ENCODE measurements around the gene MCHR1.

MCHR1 gene

GRCh38 chr22:40660730-40661129 is 18.6 kb upstream of the MCHR1 start:
- no peak for TF ChIP-seq CTCF (IDR thresholded peaks at IDR 0.05; ENCODE audit: low read depth, low read length)
- no peak overlapping the region for H3K4me3 ChIP-seq (ENCODE audit: low read depth, low read length)

- no peak overlapping the region for H3K4me3 ChIP-seq (ENCODE audit: low read depth, low read length)
- TF ChIP-seq CTCF (IDR thresholded peaks at IDR 0.05; ENCODE audit: low read depth, low read length) = no peak
Observed at GRCh38 chr22:40661671-40662070, 17.6 kb upstream of the MCHR1 start.

- TF ChIP-seq CTCF (IDR thresholded peaks at IDR 0.05; ENCODE audit: low read depth, low read length) = no peak
- H3K4me3 ChIP-seq (ENCODE audit: low read depth, low read length) = no peak overlapping the region
Observed at GRCh38 chr22:40665312-40665711, 14.0 kb upstream of the MCHR1 start.

GRCh38 chr22:40666151-40666848 is 13.0 kb upstream of the MCHR1 start:
- no peak for TF ChIP-seq CTCF (IDR thresholded peaks at IDR 0.05; ENCODE audit: low read depth, low read length)
- no peak overlapping the region for H3K4me3 ChIP-seq (ENCODE audit: low read depth, low read length)

- TF ChIP-seq CTCF (IDR thresholded peaks at IDR 0.05; ENCODE audit: low read depth, low read length) = no peak
- no peak overlapping the region for H3K4me3 ChIP-seq (ENCODE audit: low read depth, low read length)
Observed at GRCh38 chr22:40668611-40669411, 10.5 kb upstream of the MCHR1 start.

- H3K4me3 ChIP-seq (ENCODE audit: low read depth, low read length) = no peak overlapping the region
- no peak for TF ChIP-seq CTCF (IDR thresholded peaks at IDR 0.05; ENCODE audit: low read depth, low read length)
Observed at GRCh38 chr22:40670058-40670457, 9.2 kb upstream of the MCHR1 start.

- no peak for TF ChIP-seq CTCF (IDR thresholded peaks at IDR 0.05; ENCODE audit: low read depth, low read length)
Observed at GRCh38 chr22:40671369-40671768, 7.9 kb upstream of the MCHR1 start.

More at GRCh38 chr22:40671369-40671768, 7.9 kb upstream of the MCHR1 start:
- no peak overlapping the region for H3K4me3 ChIP-seq (ENCODE audit: low read depth, low read length)

Measured in WI38 (cell line).